Thoracic aorta endothelial cell (primary cell): ENCODE results near the gene SLCO6A1. TPM values are rescaled to one million over a fixed set of nuclear protein-coding genes. Genes with fewer than 3 reads are reported as not detected.

Experiments used
- total RNA-seq: library from RNA; depleted of rRNA; stranded (reverse); fragments of >200 nt; gene quantifications from 2 replicates; pipeline ENCODE4 v1.2.3, GENCODE V29; 2012

SLCO6A1 gene
- not detected in 2 replicates for total RNA-seq

GRCh38 chr5:102498271-102499034 is at the start of gene SLCO6A1:
Gene SLCO6A1 (minus strand): TSS chr5:102499001. CDS start chr5:102498844, 157 bp downstream.

Other genes with a start within 250 kb of the SLCO6A1 start
- under 0.01 TPM in 1 of 2 replicates, not detected in the other for gene SLCO4C1, start 202.7 kb downstream of the SLCO6A1 start, total RNA-seq